Cardiac septum (tissue), 1 donor: ENCODE results near the gene TRMT112. TPM values are rescaled to one million over a fixed set of nuclear protein-coding genes. Genes with fewer than 3 reads are reported as not detected.
"Not testable (repeated sequence)": the region's sequence is repeated elsewhere in the genome, so short reads cannot be mapped to it uniquely, and the experiment has no call there.

Experiments
- DNase-seq: peaks from one replicate; pipeline ENCODE4 v3.0.0-alpha.2; 2020; ENCODE audit warnings: low spot score
- intact Hi-C: fragments of 100-400 bp; cut with DNase I; formaldehyde crosslinking; loops from one replicate; pipeline ENCODE4 v1.14.0; 2022
- total RNA-seq: library from RNA; stranded (reverse); fragmentation: NEBNext Ultra II Directional; extraction: Animal tissue kit (Norgen Biotek cat#: 25700); gene quantifications from one replicate; pipeline ENCODE4 v1.2.1, GENCODE V29; 2021
- donor health status: DM: no; HTN: no; CAD: no.

TRMT112 gene
- total RNA-seq, 1 donor from 2014 or later = 75.1 TPM

- DNase-seq = no peak
- intact Hi-C loops = no loop called here
Observed at GRCh38 chr11:64337538-64338249, 20.3 kb upstream of the TRMT112 start.

DNA sequence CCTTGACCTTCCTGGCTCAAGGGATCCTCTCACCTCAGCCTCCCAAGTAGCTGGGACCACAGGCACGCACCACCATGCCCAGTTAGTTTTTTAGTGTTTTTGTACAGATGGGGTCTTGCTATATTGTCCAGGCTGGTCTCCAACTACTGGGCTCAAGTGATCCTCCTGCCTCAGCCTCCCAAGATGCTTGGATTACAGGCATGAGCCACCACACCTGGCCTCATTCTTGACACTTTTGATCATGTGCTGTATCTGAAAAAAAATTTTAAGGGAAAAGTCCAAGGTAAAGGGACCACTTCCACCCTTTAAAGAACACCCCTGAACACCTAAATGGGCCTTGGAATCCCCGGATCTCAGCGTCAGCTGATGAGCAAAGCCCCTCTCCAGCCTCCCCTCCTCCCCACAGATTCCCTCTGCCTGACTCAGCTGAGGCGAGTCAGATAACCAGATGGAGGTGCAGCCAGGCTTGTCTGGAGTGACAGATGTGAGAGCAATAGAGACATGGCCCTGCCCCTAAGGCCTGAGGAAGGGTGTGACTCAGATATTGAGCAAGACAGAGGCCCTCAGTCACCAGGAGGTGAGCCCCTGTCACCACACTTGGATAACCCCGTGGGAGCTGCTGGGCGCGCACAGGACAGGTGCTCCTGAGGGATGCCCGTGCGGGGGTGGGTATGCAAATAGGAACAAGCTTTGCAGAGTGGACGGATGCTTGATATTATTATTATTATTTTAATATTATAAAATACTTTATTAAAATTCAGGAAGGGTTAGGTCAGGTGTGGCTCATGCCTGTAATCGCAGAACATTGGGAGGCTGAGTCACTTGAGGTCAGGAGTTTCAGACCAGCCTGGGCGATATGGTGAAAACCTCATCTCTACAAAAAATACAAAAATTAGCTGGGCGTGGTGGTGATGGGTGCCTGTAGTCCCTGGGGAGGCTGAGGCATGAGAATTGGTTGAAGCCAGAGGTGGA lies 17.7 kb upstream of the TRMT112 start:
- DNase-seq = no peak
- intact Hi-C loops = no loop called here

- DNase-seq = no peak
- intact Hi-C loops = no loop called here
Observed at GRCh38 chr11:64333556-64333955, 16.2 kb upstream of the TRMT112 start.

DNA sequence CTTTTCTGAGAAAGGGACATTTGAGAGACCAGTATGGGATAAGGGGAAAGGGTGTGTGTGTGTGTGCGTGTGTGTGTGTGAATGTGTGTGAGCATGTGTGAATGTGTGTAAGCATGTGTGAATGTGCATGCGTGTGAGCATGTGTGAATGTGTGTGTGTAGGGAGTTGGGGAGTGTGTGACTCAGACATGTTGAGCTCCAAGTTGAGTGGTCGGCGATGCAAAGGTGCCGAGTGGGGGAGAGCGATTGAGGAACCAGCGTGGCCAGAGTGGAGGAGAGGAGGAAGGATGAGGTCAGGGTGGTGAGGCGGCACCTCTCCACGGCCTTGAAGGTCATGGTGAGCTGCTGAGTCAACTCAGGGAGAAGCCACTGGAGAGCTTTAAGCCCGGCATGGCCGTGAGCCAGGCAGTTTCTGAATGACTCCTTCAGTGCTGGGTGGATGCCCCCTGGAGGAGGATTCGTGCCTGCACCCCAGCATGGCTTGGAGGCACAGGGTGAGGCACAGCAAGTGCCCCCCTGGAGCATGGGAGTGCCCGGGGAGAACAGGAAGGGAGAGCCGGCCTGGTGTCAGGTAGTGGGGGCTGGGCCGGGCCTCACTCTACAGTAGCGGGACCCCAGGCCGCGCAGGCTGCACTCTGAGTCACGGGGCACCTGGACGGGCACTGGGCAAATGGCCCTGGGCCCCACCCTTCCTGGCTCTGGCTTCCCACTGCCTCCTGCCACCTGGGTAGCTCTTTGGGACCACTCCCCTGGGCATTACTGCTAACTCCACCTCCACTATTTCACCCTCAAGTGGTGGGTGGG lies 14.4 kb upstream of the TRMT112 start:
- intact Hi-C loops = no loop called here
- peak; percentile 90 for DNase-seq

DNA sequence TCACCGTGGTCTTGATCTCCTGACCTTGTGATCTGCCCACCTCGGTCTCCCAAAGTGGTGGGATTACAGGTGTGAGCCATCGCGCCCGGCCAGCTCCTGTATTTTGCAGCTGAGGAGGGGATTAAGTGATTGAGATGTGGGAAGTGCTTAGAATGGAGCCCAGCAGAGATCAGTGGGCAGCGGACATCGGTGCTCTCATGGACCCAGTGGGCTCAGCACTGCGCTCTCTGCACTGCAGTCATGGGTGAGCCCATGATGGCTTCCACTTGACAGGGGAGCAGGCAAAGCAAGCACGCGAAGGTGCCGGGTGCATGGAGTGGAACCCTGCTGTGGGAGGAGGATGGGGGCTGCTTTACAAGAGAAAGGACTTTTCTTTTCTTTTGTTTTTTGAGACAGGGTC lies 13.5 kb upstream of the TRMT112 start:
- no peak for DNase-seq
- intact Hi-C loops = no loop called here

DNA sequence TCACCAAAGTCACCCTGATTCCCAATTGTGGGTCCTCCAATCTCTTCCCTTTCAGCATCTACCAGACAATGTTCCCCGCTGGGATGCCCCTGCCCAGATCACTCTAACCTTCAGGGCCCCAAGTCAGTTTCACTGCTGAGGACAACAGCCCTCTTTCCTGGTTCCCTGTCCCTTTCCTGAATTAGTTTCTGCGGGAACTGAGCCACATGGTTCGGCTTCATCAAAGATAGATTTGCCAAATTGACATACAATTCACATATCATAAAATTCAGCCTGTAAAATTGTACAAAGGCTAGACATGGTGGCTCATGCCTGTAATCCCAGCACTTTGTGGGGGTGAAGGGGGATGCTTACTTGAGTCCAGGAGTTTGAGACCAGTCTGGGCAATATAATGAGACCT lies 10.6 kb upstream of the TRMT112 start:
- intact Hi-C loops = no loop called here
- no peak for DNase-seq

- DNase-seq = no peak
- intact Hi-C loops = no loop called here
Observed at GRCh38 chr11:64327375-64327774, 10.0 kb upstream of the TRMT112 start.

DNA sequence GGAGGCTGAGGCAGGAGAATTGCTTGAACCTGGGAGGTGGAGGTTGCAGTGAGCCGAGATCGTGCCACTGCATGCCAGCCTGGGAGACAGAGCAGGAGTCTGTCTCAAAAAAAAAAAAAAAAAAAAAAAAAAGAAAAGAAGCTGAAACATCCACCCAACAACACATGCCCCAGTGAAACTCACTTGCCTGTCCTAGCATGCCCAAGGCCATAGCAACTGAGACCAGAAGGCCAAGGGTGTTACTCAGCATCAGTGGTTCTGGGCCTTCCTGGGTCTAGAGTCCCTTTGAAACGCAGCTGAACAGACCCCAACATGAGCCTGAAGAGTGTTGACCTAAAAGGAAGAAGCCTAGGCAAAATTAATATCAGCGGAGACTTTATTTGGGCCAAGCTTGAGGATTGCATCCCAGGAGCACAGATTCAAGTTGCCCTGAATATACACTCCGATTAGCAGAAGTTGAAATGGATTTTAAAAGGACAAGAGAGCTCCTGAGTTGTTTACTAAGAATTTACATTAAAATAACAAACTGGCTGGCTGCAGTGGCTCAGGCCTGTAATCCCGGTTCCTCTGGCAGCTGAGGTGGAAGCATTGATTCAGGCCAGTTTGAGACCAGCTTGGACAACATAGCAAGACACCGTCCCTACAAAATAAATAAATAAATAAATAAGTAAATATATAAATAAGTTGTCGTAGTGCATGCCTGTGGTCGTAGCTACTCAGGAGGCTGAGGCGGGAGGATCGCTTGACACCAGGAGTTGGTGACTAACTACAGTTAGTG lies 7.5 kb upstream of the TRMT112 start:
- intact Hi-C loops = no loop called here
- DNase-seq = no peak

DNA sequence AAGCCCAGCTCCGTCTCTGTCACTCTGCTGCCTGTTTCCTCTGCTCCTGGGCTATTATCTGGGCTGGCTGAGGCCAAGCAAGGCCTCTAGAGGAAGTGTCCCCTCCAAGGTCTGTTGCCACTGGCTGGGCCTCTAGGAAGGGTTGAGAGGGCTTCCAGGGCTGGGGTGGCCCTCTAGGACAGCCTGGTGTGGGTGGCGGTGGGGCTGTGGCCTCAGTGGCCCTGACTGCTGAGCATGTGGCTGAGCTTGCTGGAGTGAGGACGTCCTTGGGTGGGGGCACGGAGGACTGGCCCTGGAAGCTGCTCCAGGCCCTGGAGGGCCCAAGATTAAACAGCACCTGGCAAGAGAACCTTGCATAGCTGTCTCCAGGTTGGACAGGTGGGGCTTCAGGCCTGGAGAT lies 6.6 kb upstream of the TRMT112 start:
- intact Hi-C loops = not testable (repeated sequence)

GRCh38 chr11:64323373-64323772 lies 6.0 kb upstream of the TRMT112 start:
- intact Hi-C loops = no loop called here
- DNase-seq = no peak

More for the DNA sequence above, 6.6 kb upstream of the TRMT112 start:
- not testable (repeated sequence) for DNase-seq

DNA sequence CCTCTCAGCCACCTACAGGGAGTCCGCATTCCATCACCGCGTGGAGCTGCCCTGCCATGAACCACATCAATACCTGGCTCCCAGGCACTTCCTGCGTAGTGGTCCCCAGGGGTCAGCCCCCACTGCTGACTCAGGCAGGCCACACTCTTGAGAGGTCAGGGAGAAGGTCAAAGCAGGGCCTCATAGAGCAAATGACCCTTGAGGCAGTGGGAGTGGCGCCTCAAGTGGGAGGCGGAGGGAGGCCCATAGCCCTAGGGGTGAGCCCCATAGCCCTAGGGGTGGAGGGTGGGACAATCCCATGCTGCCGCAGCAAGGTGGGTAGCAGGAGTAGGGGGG lies 5.5 kb upstream of the TRMT112 start:
- intact Hi-C loops = no loop called here
- DNase-seq = no peak

DNA sequence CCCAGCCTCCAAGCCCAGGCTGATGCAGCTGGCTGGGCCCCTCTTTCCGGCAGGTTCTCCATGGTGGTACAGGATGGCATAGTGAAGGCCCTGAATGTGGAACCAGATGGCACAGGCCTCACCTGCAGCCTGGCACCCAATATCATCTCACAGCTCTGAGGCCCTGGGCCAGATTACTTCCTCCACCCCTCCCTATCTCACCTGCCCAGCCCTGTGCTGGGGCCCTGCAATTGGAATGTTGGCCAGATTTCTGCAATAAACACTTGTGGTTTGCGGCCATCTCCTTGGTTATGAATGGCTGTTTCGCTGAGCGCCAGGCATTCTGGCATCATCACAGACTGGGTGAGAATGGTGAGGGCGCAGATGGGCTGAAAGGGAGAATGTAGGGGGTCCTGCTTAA lies 4.2 kb upstream of the TRMT112 start:
- DNase-seq = no peak
- intact Hi-C loops = no loop called here

- DNase-seq = no peak
- intact Hi-C loops = no loop called here
Observed at GRCh38 chr11:64321026-64321425, 3.7 kb upstream of the TRMT112 start.

GRCh38 chr11:64320556-64320955 lies 3.2 kb upstream of the TRMT112 start:
- DNase-seq = no peak
- intact Hi-C loops = no loop called here

DNA sequence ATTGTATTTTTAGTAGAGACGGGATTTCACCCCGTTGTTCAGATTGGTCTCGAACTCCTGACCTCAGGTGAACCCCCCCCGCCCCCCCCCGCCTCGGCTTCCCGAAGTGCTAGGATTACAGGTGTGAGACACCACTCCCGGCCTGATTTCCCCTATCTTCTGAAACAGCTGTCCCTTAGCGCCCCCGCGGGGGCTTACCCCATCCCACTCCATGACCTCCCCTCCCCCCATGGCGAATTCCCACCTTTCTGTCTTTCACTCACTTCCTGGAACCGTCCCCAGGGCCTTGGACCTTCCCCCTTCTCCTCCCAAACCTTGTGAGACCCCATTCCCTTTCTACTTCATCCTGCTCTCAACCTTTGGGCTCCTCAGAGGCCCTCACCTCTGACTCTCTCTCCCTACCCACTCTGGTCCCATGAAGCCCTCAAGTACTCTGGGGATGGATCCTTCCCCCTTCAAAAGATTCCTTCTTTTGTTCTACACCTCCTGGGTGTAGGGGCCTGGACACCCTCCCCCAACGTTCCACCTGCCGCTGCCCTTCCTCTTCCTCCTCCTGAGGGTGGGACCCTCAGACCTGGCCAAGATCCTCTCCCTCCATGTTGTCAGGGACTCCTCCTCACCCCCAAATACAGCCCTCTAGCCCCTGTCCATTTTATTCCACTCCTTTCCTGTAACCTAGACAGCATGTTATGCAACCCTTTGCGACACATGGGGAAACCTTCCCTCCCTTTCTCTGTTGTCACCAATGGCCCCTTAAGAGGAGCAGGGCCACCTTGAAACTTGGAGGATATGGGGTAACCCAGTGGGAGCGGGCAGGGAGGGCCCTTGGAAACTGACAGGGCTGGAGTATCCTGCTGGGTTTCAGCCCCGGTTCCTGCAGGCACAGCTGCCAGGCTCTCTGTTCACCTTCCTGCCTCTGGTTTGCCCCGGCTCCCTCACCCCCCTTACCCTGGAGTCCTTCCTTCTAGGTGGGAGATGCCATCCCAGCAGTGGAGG lies 1.7 kb upstream of the TRMT112 start:
- DNase-seq = no peak
- intact Hi-C loops = loop anchor here (2.0 kb wide), 2 partner anchors 24 to 40 kb away; partner anchors contain the start of gene RPS6KA4

GRCh38 chr11:64317961-64318765 lies 804 bp upstream of the TRMT112 start, which contains the start of gene PRDX5:
PRDX5 (plus strand) TSS chr11:64318121; CDS start chr11:64318216, 95 bp downstream.
- peak; percentile 99 for DNase-seq
- intact Hi-C loops = loop anchor here (2.0 kb wide), 2 partner anchors 25 to 41 kb away; partner anchors contain the start of gene RPS6KA4

DNA sequence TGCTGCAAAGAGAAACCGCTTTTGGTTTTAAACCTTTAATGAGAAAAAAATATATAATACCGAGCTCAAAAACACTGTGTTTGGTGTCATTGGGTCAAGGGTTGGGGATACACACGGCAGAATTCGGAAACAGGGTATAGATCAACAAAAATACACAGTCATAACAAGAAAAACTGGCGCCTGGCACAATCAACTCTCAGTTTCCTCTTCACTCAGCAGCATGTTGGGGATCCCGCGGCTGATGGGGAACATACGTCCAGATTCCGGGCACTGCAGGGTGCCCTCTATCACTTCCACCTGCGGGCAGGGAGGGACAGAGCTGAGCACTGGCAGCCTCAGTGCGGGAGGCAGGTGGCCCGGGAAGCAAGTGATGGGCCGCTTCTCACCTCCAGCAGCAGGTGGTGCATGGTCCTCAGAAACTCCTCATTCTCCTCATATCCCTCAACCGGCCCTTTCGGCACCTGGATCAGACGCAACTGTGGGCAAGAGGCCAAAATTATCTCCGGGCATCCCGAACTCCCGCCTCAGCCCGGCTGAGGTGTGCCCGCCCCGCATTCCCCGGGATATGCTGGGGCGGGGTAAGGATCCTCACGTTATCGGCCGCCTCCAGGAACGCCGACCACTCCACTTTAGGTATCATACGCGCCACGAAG lies 561 bp downstream of the TRMT112 start:
- no peak for DNase-seq
- intact Hi-C loops = no loop called here
